AG08395 (cell line): ENCODE results near the gene VMO1.

Experiments
- DNase-seq: peaks from one replicate; pipeline ENCODE4 v3.0.0; 2012; ENCODE audit warnings: mixed read lengths, low spot score

Gene VMO1

DNA sequence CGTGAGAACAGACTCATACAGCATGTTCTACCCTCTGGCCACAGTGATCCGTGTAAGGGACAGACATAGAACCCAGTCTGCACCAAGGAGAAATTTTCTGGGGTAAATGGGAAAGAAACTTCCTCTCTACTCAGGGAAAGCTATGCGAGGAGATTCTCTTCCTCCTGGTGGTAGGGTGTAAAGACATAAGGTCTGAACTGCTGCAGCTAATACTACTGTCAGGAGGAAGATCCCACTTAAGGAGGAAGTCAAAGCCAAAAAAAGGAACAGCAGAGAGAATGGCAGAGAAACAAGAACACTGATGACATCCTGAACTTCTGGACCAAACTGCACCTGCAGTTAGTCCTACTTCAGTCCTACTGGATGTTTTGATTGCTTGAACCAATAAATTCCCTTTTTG, 21.6 kb downstream of the VMO1 start:
- DNase-seq, result no peak

- no peak for DNase-seq
Observed at GRCh38 chr17:4759776-4760236, 26.4 kb downstream of the VMO1 start.

DNA sequence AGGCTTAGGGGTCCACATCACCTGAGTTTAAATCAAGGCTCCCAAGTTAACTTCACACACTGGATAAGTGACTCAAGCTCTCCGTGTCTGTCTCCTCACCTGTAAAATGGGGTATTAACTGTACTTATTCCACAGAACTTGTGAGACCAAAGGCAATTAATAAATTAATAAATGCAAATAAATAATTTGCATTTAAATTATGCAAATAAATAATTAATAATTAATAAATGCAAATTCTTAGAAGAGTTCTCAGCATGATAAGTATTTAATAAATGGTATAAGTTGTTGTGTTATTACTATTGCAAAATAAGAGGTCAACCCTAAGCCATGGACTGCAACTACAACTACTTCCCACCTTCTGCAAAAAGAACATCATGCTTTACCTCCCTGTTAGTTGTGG, 32.8 kb downstream of the VMO1 start:
- no peak for DNase-seq

GRCh38 chr17:4751932-4752331, 34.2 kb downstream of the VMO1 start:
- no peak for DNase-seq

- no peak for DNase-seq
Observed at GRCh38 chr17:4750606-4751005, 35.6 kb downstream of the VMO1 start.

- DNase-seq, result no peak
Observed at GRCh38 chr17:4748686-4749085, 37.5 kb downstream of the VMO1 start.

GRCh38 chr17:4747847-4748246, 38.3 kb downstream of the VMO1 start:
- no peak for DNase-seq

GRCh38 chr17:4744999-4745969, 40.9 kb downstream of the VMO1 start:
- no peak for DNase-seq

GRCh38 chr17:4743898-4744297, 42.3 kb downstream of the VMO1 start:
- no peak for DNase-seq

DNA sequence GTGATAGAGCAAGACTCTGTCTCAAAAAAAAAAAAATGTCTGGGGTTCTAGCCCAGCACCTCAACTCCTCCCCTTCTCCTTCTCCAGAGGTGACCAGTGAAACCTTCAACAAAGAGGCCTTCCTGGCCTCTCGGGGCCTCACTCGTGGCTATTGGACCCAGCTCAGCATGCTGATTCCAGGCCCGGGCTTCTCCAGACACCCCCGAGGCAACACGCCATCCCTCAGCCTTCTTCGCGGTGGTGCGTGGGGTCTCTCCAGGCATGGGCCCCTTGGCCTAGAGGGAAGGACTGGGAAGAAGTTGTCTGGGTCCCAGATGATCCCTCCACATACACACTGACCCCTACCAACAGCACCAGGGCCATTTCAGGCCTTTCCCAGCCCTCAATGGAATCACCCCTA, 42.9 kb downstream of the VMO1 start:
- no peak for DNase-seq

- no peak for DNase-seq
Observed at GRCh38 chr17:4742629-4743028, 43.5 kb downstream of the VMO1 start.

- DNase-seq, result no peak
Observed at GRCh38 chr17:4742133-4742532, 44.0 kb downstream of the VMO1 start.

- no peak for DNase-seq
Observed at GRCh38 chr17:4741544-4741943, 44.6 kb downstream of the VMO1 start.

DNA sequence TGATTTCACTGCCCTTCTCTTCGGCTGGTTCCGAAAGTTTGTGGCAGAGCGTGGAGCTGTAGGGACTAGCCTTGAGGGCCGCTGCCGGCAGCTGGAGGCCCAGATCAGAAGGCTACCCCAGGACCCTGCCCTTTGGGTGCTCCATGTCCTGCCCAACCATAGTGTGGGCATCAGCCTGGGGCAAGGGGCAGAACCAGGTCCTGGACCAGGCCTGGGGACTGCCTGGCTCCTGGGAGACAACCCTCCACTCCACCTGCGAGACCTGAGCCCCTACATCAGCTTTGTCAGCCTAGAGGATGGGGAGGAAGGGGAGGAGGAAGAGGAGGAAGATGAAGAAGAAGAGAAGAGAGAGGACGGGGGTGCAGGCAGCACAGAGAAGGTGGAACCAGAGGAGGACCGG, 45.6 kb downstream of the VMO1 start:
- no peak for DNase-seq

- no peak for DNase-seq
Observed at GRCh38 chr17:4740025-4740351, 46.2 kb downstream of the VMO1 start.

GRCh38 chr17:4739122-4740024, 46.8 kb downstream of the VMO1 start, which contains the start of the genes CXCL16 and ZMYND15:
Gene CXCL16, minus strand, starts transcription at chr17:4739928. Its CDS starts 589 bp downstream, at chr17:4739339.
Gene ZMYND15, plus strand, starts transcription at chr17:4739833. Its CDS starts 716 bp downstream, at chr17:4740549.
- peak; percentile 57 for DNase-seq

- no peak for DNase-seq
Observed at GRCh38 chr17:4738136-4739121, 47.7 kb downstream of the VMO1 start.

DNA sequence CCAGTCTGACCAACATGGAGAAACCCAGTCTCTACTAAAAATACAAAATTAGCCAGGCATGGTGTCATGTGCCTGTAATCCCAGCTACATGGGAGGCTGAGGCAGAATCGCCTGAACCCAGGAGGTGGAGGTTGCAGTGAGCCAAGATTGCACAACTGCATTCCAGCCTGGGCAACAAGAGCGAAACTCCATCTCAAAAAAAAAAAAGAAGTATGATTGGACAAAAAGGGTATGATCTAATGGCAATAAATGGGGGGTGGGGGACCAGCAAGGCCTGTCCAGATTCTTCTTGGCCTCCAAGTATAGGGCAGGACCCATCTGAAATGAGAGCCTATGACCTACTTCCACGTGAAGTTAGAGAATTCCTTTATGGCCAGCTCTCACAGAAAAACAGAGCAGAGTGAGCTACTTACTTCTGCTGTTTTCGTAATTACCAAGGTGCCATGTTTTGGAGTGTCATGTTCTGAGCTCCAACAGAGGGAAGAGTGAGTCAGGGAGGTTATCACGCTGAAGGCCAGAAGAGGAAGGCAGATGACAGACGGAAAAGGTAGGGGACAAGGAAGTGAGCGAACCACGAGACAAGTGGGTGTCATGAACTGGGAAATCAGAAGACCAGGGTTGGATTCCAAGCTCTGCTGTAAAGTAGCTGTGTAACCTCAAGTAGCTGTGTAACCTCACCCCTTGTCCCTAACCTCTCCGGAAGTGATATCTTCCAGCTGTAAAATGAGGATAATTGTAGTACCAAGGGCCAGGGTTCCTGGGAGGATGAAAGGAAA, 50.1 kb downstream of the VMO1 start:
- no peak for DNase-seq
